CD4-positive, alpha-beta T cell treated with Interferon alpha-2 for 1 hour (primary cell): ENCODE measurements around the gene RNU6-1.
A peak's percentile ranks its signal among the peaks of the same experiment; 100 is the strongest.

Experiments used
- DNase-seq, 2 donors: peaks; one replicate each; pipeline ENCODE4 v3.0.0-alpha.2; 2020 to 2022

The RNU6-1 gene

GRCh38 chr15:67855842-67856241, 16.0 kb upstream of the RNU6-1 start:
- DNase-seq: no peak

GRCh38 chr15:67854358-67854757, 14.5 kb upstream of the RNU6-1 start:
- DNase-seq: no peak

- no peak for DNase-seq
Measured at GRCh38 chr15:67853454-67853853, 13.6 kb upstream of the RNU6-1 start.

DNA sequence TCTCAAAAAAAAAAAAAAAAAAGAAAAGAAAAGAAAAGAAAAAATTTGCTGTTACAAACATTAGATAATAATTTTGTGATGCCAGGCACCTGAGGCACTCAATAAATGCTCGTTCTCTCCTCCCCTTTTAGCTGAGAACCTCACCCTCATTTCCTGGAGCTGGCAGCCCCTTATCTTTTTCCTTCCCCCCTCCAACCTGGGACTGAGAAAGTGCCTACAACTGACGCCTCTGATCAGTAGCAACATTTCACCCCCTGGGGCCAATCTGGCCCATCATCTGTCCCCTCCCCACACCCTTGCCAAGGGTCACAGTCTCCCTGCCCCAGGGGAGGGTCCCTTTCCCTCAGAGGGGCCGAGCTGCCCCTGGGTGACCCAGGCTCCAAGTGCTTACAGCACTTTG, 12.6 kb upstream of the RNU6-1 start:
- DNase-seq: no peak

DNA sequence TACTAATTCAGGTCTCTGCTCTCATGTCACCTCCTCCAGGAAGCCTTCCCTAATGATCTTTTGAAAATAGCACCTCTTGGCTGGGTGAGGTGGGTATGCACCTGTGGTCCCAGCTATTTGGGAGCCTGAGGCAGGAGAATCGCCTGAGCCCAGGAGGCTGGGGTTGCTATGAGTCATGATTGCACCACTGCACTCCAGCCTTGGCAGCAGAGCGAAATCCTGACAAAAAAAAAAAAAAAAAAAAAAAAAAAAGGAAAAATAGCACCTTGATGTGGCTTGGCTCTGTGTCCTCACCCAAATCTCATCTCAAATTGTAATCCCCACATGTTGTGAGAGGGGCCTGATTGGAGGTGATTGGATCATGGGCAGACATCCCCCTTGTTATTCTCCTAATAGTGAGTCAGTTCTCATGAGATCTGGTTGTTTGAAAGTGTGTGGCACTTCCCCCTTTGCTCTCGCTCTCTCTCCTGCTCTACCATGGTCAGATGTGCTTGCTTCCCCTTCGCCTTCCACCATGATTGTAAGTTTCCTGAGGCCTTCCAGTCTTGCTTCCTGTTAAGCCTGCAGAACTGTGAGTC, 11.2 kb upstream of the RNU6-1 start:
- DNase-seq: peak in 1 of 2 donors; percentile 42

DNA sequence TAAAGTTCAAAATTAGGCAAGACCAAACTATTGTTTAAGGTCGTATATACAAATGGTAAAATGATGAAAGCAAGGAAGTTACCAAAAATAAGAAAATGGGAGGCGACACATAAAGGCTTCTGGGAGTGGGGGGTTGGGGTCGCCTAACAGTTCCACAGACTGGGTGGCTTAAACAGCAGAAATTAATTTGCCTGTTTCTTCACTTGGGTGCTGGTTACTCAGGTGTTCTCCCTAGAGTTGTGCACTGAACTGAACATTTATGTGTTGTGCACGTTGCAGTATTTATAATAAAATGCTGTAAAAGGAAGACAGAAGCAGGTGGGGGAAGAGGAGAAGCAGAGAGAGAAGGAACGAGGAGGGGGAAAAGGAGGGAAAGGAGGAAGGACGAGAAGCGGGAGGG, 10.5 kb upstream of the RNU6-1 start:
- no peak for DNase-seq

DNA sequence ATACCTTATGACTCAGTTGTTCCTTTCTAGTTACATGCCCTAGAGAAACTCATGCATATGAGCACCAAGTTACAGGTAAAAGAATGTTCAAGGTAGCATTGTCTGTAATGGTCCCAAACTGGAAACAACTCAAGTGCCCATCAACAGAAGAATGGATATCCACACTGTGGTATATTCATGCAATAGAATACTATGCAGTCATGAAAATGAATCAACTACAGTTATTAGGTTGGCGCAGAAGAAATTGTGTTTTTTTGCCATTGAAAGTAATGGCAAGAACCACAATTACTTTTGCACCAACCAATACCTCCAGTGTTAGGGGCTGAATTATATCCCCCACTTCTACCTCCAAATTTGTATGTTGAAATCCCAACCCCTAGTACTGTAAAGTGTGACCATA, 9.7 kb upstream of the RNU6-1 start:
- DNase-seq: no peak

DNA sequence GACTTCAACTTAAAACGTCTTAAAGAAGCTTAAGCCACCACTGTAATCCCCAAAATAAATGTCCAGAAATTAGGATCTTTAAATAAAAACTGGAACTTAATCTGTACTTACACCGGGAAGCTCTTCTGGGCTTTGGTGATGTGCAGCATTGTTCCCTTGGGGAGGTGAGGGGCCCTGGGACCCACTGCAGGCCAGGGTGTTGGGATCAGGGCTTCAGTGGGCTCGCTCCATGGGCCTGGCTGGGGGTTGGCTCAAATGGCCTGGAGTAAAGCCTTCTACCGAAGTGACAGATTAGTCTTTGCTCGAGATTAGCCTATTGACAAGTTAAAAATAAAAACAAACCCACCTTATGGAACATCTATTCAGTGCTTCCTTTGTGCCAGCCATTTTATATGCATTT, 6.1 kb upstream of the RNU6-1 start:
- no peak for DNase-seq

DNA sequence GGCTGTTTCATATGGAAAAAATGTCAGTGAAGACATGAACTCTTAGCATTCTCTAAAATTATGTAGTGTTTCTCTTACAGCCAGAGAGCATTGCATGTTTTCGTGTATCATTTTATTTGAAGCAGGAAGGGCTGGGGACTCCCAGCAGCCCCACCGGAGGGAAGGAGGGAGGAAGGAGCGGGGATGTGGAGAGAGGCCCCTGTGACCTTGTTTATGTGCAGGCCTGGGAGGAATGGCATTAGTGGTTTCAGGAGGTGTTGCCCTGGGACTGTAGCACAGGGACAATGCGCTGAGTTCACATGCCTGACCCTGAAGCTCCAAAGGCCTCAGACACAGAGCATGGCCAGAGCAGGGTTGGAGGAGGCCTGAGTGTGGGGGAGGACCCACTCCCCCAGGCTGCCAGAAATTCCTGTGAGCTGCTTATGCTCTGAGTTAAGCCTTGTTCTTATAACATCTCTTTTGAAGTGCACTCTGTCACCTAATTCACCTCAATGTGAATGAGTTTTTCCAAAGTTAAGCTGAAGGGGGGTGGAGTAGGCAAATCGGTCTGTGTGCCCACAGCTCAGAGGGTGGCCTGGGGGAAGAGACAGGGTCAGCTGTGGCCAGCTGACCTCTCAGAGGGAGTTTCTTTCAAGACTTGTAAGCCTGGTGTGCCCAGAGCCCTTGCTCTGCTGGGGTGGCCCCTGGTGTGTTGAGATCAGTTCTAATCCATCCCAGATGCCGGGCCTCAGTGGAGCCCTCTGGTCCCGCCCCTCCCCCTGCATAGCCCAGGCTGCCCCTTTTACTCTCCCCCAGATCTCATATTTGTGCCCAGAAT, 3.9 kb upstream of the RNU6-1 start:
- DNase-seq: no peak

GRCh38 chr15:67843092-67843501, 3.3 kb upstream of the RNU6-1 start:
- no peak for DNase-seq

- DNase-seq: no peak
Measured at GRCh38 chr15:67841513-67841762, 1.6 kb upstream of the RNU6-1 start.

DNA sequence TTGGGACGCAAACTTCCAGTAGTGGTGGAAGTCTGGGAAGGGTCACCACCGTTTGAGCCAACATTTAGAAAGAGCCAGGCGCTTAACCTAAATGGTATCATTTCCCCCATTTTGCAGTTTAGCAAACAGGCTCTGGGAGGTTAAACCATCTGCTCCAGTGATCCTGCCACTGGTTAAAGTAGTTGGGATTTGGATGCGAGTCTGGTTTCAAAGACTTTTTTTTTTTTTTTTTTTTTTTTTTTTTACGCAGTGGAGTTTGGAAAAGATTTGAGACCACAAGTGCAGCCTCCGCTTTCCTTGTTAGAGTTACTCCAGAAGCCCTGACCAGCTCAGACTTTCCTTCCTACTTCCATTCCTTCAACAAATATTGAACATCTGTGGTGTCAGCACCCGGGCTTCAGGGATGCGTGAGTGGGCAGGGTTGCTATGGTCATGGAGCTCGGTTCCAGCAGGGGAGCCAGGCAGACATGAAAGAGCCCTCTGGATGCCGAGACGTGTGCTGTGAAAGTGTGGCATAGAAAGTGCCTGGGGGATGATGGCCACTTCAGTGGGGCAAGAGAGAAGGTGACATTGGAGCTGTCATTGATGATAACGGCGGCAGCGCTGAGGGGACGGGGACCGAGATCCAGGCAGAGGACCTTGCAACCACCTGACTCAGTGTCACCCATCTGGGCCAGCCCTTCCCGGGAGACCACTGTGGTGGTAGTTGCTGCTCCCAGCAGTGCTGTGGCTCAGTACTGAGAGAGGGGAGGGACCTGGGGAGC, 1.1 kb upstream of the RNU6-1 start:
- DNase-seq: no peak

- peak in 1 of 2 donors; percentile 43 for DNase-seq
Measured at GRCh38 chr15:67839499-67839928, 331 bp downstream of the RNU6-1 start.

DNA sequence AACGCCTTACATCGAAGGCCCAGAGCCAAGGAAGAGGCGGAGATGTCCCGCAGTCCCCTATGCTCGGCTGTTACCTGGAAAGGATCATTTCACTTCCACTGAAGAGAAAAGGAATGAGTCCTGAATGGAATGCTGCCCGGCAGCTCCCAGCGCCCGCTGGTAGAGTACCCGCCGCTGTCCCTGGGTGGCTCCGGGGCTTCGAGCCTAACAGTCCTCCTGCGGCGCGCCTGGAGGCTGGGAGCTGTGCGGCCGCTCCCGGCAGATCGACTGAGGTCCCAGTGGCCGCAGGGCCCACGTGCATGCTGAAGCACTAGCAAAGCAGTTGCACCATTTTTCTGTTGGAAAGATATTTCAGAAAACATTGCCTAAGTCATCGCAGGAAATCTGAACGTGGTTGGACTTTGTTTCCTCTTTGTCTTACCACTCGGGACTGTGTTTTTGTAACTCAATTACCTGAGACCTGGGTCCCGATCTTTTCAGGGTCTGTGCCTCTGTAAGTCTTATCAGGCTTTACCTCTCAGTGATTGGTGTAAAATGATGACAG, 984 bp downstream of the RNU6-1 start:
- DNase-seq: no peak

DNA sequence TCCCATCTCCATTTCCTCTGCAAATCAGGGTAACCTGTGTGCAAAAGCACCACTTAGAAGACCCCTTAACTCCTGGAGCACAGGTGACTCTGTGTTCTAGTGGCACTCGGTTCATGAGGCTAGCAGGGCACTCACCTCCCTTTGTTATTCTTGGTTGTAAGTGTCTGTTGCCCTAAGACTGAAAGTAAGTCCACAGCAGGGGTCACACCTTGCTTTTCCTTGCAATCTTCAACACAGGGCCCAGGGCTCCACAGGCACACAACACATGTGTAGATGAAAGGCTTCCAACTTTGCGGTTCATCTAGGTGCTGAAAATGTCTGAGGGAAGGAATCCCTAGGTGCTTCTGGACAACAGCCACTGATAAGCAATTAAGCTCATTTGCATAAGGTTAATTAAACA, 2.9 kb downstream of the RNU6-1 start:
- no peak for DNase-seq

DNA sequence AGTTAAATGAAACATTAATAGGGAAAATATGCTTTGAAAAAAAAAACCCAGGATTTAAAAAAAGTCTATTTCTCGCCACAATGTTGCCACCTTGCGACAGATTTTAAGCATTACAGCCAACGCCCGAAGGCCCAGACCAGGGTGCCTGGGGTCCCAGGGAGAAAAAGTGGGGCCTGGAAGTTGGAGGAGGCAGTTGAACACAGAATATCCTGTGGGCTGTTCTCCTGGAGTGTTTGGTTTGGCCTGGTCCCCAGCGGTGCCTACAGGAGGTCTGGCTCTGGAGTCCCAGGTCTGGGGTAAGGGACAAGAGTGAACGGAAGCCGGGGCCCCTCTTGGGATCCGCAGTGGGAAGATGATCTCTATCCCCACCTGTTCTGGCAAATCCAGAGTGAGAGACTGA, 3.4 kb downstream of the RNU6-1 start:
- DNase-seq: peak; percentile 51 to 71

DNA sequence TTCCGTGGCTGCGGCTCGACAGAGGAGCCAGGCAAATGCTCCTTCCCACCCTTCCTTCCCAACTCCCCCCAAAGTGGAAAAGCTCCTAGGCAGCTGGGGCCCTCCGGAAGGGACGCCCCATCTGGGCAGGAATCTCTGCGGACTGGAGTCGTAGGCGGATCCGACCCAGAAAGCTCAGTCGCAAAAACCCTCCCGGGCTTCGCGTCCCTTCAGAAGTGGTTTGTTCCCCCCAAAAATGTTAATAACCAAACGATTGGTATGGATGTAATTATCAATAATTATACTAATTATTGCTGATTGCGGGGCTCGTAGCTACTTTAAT, 3.8 kb downstream of the RNU6-1 start:
- no peak for DNase-seq

DNA sequence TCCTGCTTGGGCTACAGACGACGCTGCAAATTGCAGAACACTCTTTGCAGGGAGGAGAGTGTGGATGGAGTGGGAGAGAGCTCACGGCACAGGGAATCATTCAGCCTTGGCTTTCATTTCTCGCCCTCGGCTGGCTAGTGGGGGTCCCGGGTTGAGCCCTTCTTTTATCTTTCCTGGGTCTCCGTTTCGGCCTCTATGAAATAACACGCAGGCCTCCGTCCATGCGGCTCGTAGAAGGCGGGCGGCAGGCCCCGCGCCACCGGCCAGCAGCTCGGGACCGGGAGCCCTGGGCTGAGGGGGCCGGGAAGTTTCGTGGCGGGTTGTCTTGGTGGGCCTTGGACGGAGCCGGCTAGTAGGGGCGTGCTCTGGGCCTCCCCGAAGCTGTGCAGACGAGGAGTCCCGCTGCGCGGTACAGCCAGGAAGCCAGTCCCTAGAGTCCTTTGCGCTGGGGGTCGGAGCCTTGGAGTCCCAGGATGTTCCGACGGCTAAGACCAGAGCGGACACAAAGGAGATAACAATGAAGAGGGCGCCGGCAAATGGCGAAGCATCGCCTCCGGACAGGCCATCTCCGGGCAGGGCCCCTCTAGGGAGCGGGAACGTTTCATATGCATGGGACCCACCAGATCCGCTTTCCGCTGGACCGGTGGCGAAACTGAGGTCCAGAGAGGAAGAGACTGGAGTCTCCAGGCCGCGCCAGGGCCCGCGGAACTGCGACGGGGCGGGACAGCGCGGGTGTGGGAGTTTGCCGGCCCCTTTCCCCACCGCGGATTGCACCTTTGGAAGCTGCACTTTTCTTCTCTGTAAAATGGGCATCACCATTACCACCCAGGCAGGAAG, 4.3 kb downstream of the RNU6-1 start:
- no peak for DNase-seq

- peak in 1 of 2 donors; percentile 29 for DNase-seq
Measured at GRCh38 chr15:67834581-67835296, 5.1 kb downstream of the RNU6-1 start.

DNA sequence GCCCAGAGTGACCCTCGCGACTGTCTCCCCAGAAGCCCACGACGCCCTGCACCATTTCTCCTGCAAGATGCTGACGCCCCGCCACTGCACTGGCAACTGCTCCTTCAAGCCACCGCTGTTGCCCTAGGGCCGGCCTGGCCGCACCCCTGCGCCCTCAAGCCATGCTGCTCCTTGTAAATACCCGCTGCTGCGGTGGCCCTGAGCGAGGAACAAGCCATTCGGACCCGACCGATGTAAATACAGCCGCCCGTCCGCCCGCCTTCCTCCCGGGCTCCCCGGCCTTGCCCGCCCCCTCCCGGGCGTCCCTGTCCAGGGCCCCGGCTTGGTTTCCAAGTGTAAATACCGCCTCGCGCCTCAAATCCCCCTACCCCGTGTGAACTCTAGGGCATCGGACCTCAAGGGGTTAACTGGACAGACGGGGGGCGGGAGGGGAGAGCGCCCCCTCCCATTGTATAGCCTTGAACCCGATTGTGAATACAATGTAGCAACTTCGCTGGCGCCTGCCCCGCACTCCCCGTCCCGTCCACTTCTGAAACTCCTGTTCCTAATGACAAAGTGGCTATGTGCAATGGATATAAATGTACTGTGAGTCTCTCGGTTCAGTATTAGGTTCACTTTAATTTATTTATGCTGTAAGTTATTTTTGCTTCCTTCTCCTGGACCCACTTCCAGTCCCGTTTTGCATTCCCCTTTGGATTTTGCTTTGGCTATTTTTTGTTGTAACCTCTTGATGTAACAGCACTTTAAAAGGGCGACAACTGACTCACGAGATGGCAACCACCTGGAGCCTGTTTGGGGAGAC, 5.9 kb downstream of the RNU6-1 start:
- peak; percentile 21 to 35 for DNase-seq

DNA sequence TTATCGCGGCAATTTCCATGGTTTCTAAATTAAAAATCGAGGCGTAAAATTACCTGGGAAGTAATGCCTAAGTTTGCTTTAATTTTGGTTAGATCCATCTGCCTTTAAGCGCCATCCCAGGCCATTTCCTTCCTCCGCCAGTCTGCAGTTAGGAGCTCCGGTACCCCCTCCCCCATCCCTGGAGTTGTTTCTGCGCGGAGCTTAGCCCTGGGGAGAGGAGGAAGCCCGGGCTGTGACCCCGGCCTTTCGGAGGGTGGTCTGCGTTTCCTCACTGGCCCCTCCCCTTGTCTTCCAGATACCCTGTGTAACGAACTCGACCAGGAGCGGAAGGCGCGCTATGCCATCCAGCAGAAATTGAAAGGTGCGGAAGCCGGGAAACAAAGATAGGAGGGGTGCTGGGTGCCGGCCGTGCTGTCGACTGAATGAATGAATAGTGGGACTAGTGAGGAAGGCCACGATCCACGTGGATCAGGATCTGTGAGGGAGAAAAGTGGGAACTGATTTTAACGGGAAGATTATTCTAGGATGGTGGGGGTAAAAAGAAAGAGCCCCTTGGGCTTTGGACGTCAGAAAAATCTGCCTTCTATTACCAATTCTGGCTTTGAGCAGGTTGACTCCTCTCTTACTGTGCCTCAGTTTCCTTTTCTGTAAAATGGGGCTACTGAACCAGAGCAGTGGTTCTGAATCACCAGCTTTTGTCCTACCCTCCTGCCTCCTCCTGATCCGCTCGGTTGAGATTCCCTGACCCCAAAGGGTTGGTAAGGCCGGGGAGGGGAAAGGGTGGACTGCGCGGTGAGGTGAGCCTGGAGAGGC, 6.7 kb downstream of the RNU6-1 start:
- DNase-seq: no peak
